ENCODE measurements around the gene ARTN. TPM values are rescaled to one million over a fixed set of nuclear protein-coding genes. Genes with fewer than 3 reads are reported as not detected.

ARTN gene
- total and polyA plus RNA-seq, 9 of the 15 experiments (the other 6 are each of a cell fraction or from before 2014, with no cell fraction given), result 0.06 to 0.38 TPM; not detected in 7

- ChIA-PET CTCF (ENCODE audit: low intra/inter-chr PET ratio) (no interaction called here), POLR2A (interaction anchor here (0.9 kb wide), 1 partner anchor 9 kb away, joined by 3 read pairs; no protein-coding TSS in a partner anchor)
- Histone ChIP-seq H2AFZ (ENCODE audit: low read depth, low read length) (no peak overlapping the region), H3K79me2 (ENCODE audit: control insufficient read depth, insufficient read depth, low read length) (peaks cover 33% of the 10 kb centered on the region), H3K27me3 (ENCODE audit: control insufficient read depth in 2 of 2, insufficient read depth in 2 of 2, low read length in 2 of 2) (no peaks in the 10 kb centered on the region), H3K36me3 (ENCODE audit: control insufficient read depth, insufficient read depth, low read length) (peaks cover 70% of the 10 kb centered on the region; the same call in 2 of the 3 replicates), H3K27ac (ENCODE audit: extremely low read depth, low read depth, low read length) (no peak overlapping the region), H3K4me2 (ENCODE audit: insufficient read depth, low read length) (no peak overlapping the region), H3K9ac (ENCODE audit: insufficient read depth in 1 of 2, low read depth in 2 of 2, low read length in 2 of 2) (peak overlapping the region in 1 of 2 experiments; percentile 32; a peak in 1 of 4 replicates), H3K4me1 (replicated peaks in 1 of 2; ENCODE audit: control insufficient read depth in 2 of 2, insufficient read depth in 2 of 2, low read length in 2 of 2) (peaks cover 16 to 44% of the 10 kb centered on the region in 2 experiments; a peak in 4 of 5 replicates), H3K4me3 (no peak overlapping the region), H3K9me3 (replicated peaks; ENCODE audit: control insufficient read depth, insufficient read depth, low read depth, low read length) (no peaks in the 10 kb centered on the region), H3K9me1 (ENCODE audit: control insufficient read depth, insufficient read depth, low read length) (peaks cover 14% of the 10 kb centered on the region), H4K20me1 (replicated peaks; ENCODE audit: control insufficient read depth, insufficient read depth, low read length) (0 out of 2 replicates have a peak, but pooled peaks cover 9% of the 10 kb centered on the region)
- ATAC-seq (no peak), FAIRE-seq (no peak), DNase-seq (ENCODE audit: extremely low read depth in 1 of 4, low spot score in 3 of 4) (no peak)
- WGBS (ENCODE audit: insufficient coverage, low coverage, missing lambda C conversion rate), result 94% methylated on average over 16 of the region's 16 CpGs
- intact Hi-C loops (cut with micrococcal nuclease) (no loop called here), in situ Hi-C loops (cut with MboI) (no loop called here)
- no TSS peak for BruUV-seq (replicated peaks)
- TF ChIP-seq, protein P1, sequence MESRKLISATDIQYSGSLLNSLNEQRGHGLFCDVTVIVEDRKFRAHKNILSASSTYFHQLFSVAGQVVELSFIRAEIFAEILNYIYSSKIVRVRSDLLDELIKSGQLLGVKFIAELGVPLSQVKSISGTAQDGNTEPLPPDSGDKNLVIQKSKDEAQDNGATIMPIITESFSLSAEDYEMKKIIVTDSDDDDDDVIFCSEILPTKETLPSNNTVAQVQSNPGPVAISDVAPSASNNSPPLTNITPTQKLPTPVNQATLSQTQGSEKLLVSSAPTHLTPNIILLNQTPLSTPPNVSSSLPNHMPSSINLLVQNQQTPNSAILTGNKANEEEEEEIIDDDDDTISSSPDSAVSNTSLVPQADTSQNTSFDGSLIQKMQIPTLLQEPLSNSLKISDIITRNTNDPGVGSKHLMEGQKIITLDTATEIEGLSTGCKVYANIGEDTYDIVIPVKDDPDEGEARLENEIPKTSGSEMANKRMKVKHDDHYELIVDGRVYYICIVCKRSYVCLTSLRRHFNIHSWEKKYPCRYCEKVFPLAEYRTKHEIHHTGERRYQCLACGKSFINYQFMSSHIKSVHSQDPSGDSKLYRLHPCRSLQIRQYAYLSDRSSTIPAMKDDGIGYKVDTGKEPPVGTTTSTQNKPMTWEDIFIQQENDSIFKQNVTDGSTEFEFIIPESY (CRISPR knock-in tag; IDR thresholded peaks at IDR 0.05), result peak; percentile 53; the same call in 1 of the 2 replicates
- TF ChIP-seq FOS (IDR thresholded peaks at IDR 0.05; ENCODE audit: extremely low read depth, insufficient read length) (no peak), RBFOX2 (IDR thresholded peaks at IDR 0.05; ENCODE audit: low read depth, low read length) (0 out of 2 replicates have a peak, but pooled peaks have one; percentile 15), SMARCC2 (IDR thresholded peaks at IDR 0.05; ENCODE audit: low read depth) (no peak)
- TF ChIP-seq, protein P2, sequence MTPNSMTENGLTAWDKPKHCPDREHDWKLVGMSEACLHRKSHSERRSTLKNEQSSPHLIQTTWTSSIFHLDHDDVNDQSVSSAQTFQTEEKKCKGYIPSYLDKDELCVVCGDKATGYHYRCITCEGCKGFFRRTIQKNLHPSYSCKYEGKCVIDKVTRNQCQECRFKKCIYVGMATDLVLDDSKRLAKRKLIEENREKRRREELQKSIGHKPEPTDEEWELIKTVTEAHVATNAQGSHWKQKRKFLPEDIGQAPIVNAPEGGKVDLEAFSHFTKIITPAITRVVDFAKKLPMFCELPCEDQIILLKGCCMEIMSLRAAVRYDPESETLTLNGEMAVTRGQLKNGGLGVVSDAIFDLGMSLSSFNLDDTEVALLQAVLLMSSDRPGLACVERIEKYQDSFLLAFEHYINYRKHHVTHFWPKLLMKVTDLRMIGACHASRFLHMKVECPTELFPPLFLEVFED (CRISPR knock-in tag; conservative IDR thresholded peaks at IDR 0.05), result no peak
Measured at GRCh38 chr1:43984855-43985254, 51.3 kb downstream of the ARTN start.

All from K562 (cell line).